DOHH2 (cell line): Measurements from ENCODE around the gene MC3R.

Experiments
- H3F3A ChIP-seq: fragments of 200-600 bp; sonication (generic), shearing (Covaris generic); 2 replicates; pipeline ENCODE4 v1.6.0; 2016; ENCODE audit warnings: antibody characterized with exemption, mild to moderate bottlenecking; ENCODE audit not compliant: control insufficient read depth, insufficient read depth
- H3K27ac ChIP-seq: fragments of 200-600 bp; sonication (generic); 2 replicates; pipeline ENCODE4 v1.5.1; 2014; ENCODE audit warnings: low read depth, mild to moderate bottlenecking, low read length, moderate library complexity
- H3K27me3 ChIP-seq: fragments of 200-600 bp; sonication (generic); 2 replicates; pipeline ENCODE4 v1.6.1; 2014; ENCODE audit warnings: mild to moderate bottlenecking, low read length, mixed read lengths; ENCODE audit not compliant: control insufficient read depth
- H3K36me3 ChIP-seq: fragments of 200-600 bp; sonication (generic); 2 replicates; pipeline ENCODE4 v1.6.1; 2014; ENCODE audit warnings: mild to moderate bottlenecking, low read length, moderate library complexity, mixed read lengths; ENCODE audit not compliant: control insufficient read depth
- H3K4me1 ChIP-seq: fragments of 200-600 bp; sonication (generic); 2 replicates; pipeline ENCODE4 v1.6.1; 2014; ENCODE audit warnings: mild to moderate bottlenecking, low read length, mixed read lengths; ENCODE audit not compliant: control insufficient read depth
- H3K4me2 ChIP-seq: fragments of 200-600 bp; sonication (generic); 2 replicates; pipeline ENCODE4 v1.6.0; 2014; ENCODE audit warnings: mild to moderate bottlenecking, low read length, moderate library complexity
- H3K4me3 ChIP-seq: fragments of 200-600 bp; sonication (generic); 2 replicates; pipeline ENCODE4 v1.5.1; 2014; ENCODE audit warnings: mild to moderate bottlenecking, low read length, mixed read lengths
- H3K79me2 ChIP-seq: fragments of 200-600 bp; sonication (generic); 2 replicates; pipeline ENCODE4 v1.6.1; 2014; ENCODE audit warnings: mild to moderate bottlenecking, low read length, mixed read lengths; ENCODE audit not compliant: control insufficient read depth
- H3K9me2 ChIP-seq: fragments of 200-600 bp; sonication (generic); replicated peaks from 2 replicates; pipeline ENCODE4 v1.6.1; 2014; ENCODE audit warnings: mild to moderate bottlenecking, low read length, mixed read lengths; ENCODE audit not compliant: control insufficient read depth
- H3K9me3 ChIP-seq: fragments of 200-600 bp; sonication (generic); 2 replicates; pipeline ENCODE4 v1.6.1; 2014; ENCODE audit warnings: antibody characterized with exemption, low read length, mixed read lengths; ENCODE audit not compliant: control insufficient read depth, insufficient read depth
- H4K20me1 ChIP-seq: fragments of 200-600 bp; sonication (generic); 2 replicates; pipeline ENCODE4 v1.6.0; 2014; ENCODE audit warnings: low read depth, mild to moderate bottlenecking, antibody characterized with exemption, low read length, moderate library complexity; ENCODE audit not compliant: control insufficient read depth, insufficient read depth
- EZH2phosphoT487 ChIP-seq: fragments of 200-600 bp; sonication (generic); IDR thresholded peaks from 2 replicates; pipeline ENCODE4 v1.6.1; 2017; ENCODE audit warnings: borderline replicate concordance, mild to moderate bottlenecking, antibody characterized with exemption, low read length, moderate library complexity, mixed read lengths
- TF ChIP-seq, protein P1 (sequence below): fragments of 200-600 bp; sonication (generic); IDR thresholded peaks from one replicate; pipeline ENCODE4 v1.5.1; 2014; ENCODE audit warnings: antibody characterized with exemption, mild to moderate bottlenecking, low read depth, low read length; ENCODE audit not compliant: poor library complexity, severe bottlenecking

The MC3R gene

DNA sequence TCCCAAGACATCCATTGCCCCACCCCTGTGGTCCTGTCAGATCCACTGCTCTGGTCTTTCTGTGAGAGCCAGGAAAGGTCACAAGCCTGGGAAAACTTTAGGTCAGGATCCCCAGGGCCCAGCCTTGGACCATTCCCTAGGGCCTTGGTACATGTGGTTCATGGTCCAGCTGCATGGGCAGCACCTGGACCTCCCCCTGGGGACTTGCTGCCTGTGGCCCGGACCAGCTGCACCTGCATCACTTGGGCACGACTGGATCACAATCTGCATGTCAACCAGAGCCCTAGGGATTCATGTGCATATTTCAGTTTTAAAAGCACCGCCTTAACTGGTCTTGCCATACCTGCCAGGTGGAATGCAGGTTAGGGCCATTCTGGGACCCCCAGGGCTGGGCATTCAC lies 44.3 kb upstream of the MC3R start:
- Histone ChIP-seq H3K9me3 (peaks cover 26% of the 10 kb centered on the region), H3K4me1 (no peaks in the 10 kb centered on the region), H4K20me1 (no peaks in the 10 kb centered on the region), H3K9me2 (no peaks in the 10 kb centered on the region), H3F3A (no peaks in the 10 kb centered on the region), H3K36me3 (no peaks in the 10 kb centered on the region), H3K79me2 (no peaks in the 10 kb centered on the region), H3K27me3 (no peaks in the 10 kb centered on the region), H3K27ac (no peak overlapping the region), H3K4me3 (no peak overlapping the region), H3K4me2 (no peak overlapping the region)
- TF ChIP-seq, protein P1, sequence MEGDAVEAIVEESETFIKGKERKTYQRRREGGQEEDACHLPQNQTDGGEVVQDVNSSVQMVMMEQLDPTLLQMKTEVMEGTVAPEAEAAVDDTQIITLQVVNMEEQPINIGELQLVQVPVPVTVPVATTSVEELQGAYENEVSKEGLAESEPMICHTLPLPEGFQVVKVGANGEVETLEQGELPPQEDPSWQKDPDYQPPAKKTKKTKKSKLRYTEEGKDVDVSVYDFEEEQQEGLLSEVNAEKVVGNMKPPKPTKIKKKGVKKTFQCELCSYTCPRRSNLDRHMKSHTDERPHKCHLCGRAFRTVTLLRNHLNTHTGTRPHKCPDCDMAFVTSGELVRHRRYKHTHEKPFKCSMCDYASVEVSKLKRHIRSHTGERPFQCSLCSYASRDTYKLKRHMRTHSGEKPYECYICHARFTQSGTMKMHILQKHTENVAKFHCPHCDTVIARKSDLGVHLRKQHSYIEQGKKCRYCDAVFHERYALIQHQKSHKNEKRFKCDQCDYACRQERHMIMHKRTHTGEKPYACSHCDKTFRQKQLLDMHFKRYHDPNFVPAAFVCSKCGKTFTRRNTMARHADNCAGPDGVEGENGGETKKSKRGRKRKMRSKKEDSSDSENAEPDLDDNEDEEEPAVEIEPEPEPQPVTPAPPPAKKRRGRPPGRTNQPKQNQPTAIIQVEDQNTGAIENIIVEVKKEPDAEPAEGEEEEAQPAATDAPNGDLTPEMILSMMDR: no peak
- no peak for TF ChIP-seq EZH2phosphoT487

DNA sequence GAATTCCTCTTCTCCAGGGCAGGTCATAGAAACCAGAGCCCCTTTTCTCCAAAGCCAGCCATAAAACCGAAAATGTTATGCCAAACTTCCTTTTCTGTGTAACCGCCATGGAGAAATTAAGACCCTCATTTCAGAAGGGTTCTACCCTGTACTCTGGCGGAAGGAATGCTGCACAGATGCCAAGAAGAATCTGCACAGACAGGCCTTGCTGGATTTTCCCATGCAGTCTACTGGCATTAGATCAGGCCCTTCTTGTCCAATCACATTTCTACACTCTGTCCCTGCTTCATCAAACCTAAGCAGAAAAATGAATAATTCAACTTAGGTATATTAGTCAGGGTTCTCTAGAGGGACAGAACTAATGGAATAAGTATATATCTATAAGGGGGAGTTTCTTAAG lies 43.2 kb upstream of the MC3R start:
- Histone ChIP-seq H3K27ac (no peak overlapping the region), H3K9me3 (peaks cover 14% of the 10 kb centered on the region), H3K9me2 (no peaks in the 10 kb centered on the region), H3K4me2 (no peak overlapping the region), H3K36me3 (no peaks in the 10 kb centered on the region), H4K20me1 (no peaks in the 10 kb centered on the region), H3F3A (no peaks in the 10 kb centered on the region), H3K4me1 (no peaks in the 10 kb centered on the region), H3K4me3 (no peak overlapping the region), H3K27me3 (no peaks in the 10 kb centered on the region), H3K79me2 (no peaks in the 10 kb centered on the region)
- TF ChIP-seq EZH2phosphoT487: no peak
- TF ChIP-seq, protein P1: no peak

DNA sequence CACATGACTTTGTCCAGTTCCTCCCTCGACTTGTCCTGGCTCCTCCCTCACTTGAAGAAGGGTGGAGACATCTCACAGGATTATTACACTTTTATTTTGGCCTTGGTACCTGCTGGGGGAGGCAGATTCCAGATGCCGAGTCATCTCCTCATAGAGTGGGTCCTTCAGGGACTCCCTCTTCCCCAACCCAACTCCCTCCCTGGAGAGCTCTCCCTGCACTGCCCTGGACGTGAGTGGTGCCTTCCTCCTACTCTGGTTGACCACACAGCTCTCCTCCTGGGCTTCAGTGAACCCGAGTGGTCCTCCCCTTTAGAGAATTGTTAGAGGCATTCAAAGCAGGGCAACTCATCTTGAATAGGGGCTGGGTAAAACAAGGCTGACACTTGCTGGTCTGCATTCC lies 40.9 kb upstream of the MC3R start:
- TF ChIP-seq EZH2phosphoT487: no peak
- TF ChIP-seq, protein P1: no peak
- Histone ChIP-seq H3K36me3 (no peaks in the 10 kb centered on the region), H3K4me3 (no peak overlapping the region), H3K27me3 (no peaks in the 10 kb centered on the region), H3K9me2 (no peaks in the 10 kb centered on the region), H4K20me1 (no peaks in the 10 kb centered on the region), H3K27ac (no peak overlapping the region), H3K4me1 (no peaks in the 10 kb centered on the region), H3K4me2 (no peak overlapping the region), H3K9me3 (no peaks in the 10 kb centered on the region), H3F3A (no peaks in the 10 kb centered on the region), H3K79me2 (no peaks in the 10 kb centered on the region)

DNA sequence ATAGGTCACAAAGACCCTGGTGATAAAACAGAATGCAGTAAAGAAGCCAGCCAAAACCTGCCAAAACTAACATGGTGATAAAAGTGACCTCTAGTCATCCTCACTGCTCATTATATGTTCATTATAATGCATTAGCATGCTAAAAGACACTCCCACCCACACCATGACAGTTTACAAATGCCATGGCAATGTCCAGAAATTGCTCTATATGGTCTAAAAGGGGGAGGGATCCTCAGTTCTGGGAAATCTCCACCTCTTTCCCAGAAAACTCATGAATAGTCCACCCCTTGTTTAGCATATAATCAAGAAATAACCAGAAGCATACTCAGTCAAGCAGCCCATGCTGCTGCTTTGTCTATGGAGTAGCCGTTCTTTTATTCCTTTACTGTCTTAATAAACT lies 40.4 kb upstream of the MC3R start:
- no peaks in the 10 kb centered on the region for H3K9me2 ChIP-seq
- TF ChIP-seq EZH2phosphoT487: no peak
- TF ChIP-seq, protein P1: no peak
- no peaks in the 10 kb centered on the region for H3F3A ChIP-seq
- H3K27me3 ChIP-seq: no peaks in the 10 kb centered on the region
- H3K79me2 ChIP-seq: no peaks in the 10 kb centered on the region
- no peak overlapping the region for H3K4me2 ChIP-seq
- no peaks in the 10 kb centered on the region for H4K20me1 ChIP-seq
- no peak overlapping the region for H3K27ac ChIP-seq
- H3K9me3 ChIP-seq: no peaks in the 10 kb centered on the region
- no peaks in the 10 kb centered on the region for H3K36me3 ChIP-seq
- no peak overlapping the region for H3K4me3 ChIP-seq
- no peaks in the 10 kb centered on the region for H3K4me1 ChIP-seq
